H1 (cell line): ENCODE results near the gene GSTM3. TPM values are rescaled to one million over a fixed set of nuclear protein-coding genes. Genes with fewer than 3 reads are reported as not detected.
"Not testable (repeated sequence)": the region's sequence is repeated elsewhere in the genome, so short reads cannot be mapped to it uniquely, and the experiment has no call there.

Experiments used
- CTCF ChIA-PET: fragments of 300-600 bp; sonication (Branson Sonifier 250); formaldehyde crosslinking; loops from one replicate; lab custom pipeline; 2021; ENCODE audit not compliant: partially characterized antibody; lab: Charles Lee
- POLR2A ChIA-PET: fragments of 300-600 bp; sonication (Branson Sonifier 250); formaldehyde crosslinking; loops from one replicate; lab custom pipeline; 2021; ENCODE audit warnings: inconsistent platforms; ENCODE audit not compliant: partially characterized antibody; lab: Charles Lee
- DNase-seq, 2 experiments: peaks; one replicate each; pipeline versions ENCODE4 v3.0.0 to v3.0.0-alpha.2; 2010 to 2022; ENCODE audit warnings: low spot score in 2 of 2, low read depth in 1 of 2, mixed read lengths in 1 of 2
- FAIRE-seq: peaks from 2 replicates; lab custom pipeline; 2011; peaks lifted over from hg19 to GRCh38; lab: Jason Lieb, UNC
- H2AFZ ChIP-seq: 2 replicates; pipeline ENCODE4 v1.8.1; 2012; ENCODE audit warnings: low read length, inconsistent platforms
- H2AK5ac ChIP-seq: 2 replicates; pipeline ENCODE4 v1.6.1; 2013; ENCODE audit warnings: low read depth, low read length
- H2BK120ac ChIP-seq: replicated peaks from 2 replicates; pipeline ENCODE3; 2013; ENCODE audit warnings: low read depth, low read length, inconsistent platforms
- H2BK12ac ChIP-seq: 2 replicates; pipeline ENCODE4 v1.6.1; 2013; ENCODE audit warnings: low read depth, low read length
- H2BK15ac ChIP-seq: 2 replicates; pipeline ENCODE4 v1.6.1; 2013; ENCODE audit warnings: low read length
- H2BK20ac ChIP-seq: 2 replicates; pipeline ENCODE4 v1.6.1; 2013; ENCODE audit warnings: low read length
- H2BK5ac ChIP-seq: 2 replicates; pipeline ENCODE4 v1.6.1; 2013; ENCODE audit warnings: low read depth, low read length
- H3K14ac ChIP-seq: 2 replicates; pipeline ENCODE4 v1.6.1; 2013; ENCODE audit warnings: inconsistent platforms; ENCODE audit not compliant: insufficient read length
- H3K18ac ChIP-seq: 2 replicates; pipeline ENCODE4 v1.6.1; 2013; ENCODE audit warnings: low read length; ENCODE audit errors: extremely low read depth
- H3K23ac ChIP-seq: 2 replicates; pipeline ENCODE4 v1.6.1; 2013; ENCODE audit warnings: inconsistent platforms; ENCODE audit not compliant: insufficient read length
- H3K23me2 ChIP-seq: 2 replicates; pipeline ENCODE4 v1.6.1; 2013; ENCODE audit warnings: low read depth, low read length
- H3K27ac ChIP-seq: 2 replicates; pipeline ENCODE4 v1.6.1; 2011; ENCODE audit warnings: low read depth, low read length, inconsistent platforms
- H3K27me3 ChIP-seq, 4 experiments: replicated peaks in 1 of 4; 1 replicate in 1 of 4; 2 replicates in 3 of 4; pipeline versions ENCODE4 v1.6.1 to v1.8.1; 2011 to 2013; ENCODE audit warnings: low read length in 3 of 4, mild to moderate bottlenecking in 3 of 4, inconsistent platforms in 2 of 4, mixed read lengths in 2 of 4, moderate library complexity in 1 of 4; ENCODE audit not compliant: control insufficient read depth in 3 of 4, insufficient read depth in 3 of 4; ENCODE audit errors: extremely low read depth in 1 of 4
- H3K36me3 ChIP-seq, 4 experiments: 2 replicates each; pipeline versions ENCODE4 v1.6.1 to v1.8.1; 2011 to 2013; ENCODE audit warnings: mild to moderate bottlenecking in 4 of 4, low read length in 3 of 4, moderate library complexity in 2 of 4, control low read depth in 1 of 4, inconsistent platforms in 1 of 4; ENCODE audit not compliant: insufficient read depth in 4 of 4, control insufficient read depth in 2 of 4
- H3K4ac ChIP-seq: replicated peaks from 2 replicates; pipeline ENCODE3; 2013; ENCODE audit warnings: low read length, low read depth, mixed read lengths, inconsistent platforms; ENCODE audit not compliant: insufficient read length
- H3K4me1 ChIP-seq, 4 experiments: replicated peaks in 1 of 4; 1 replicate in 1 of 4; 2 replicates in 3 of 4; pipeline versions ENCODE4 v1.6.1 to v1.8.1; 2011 to 2013; ENCODE audit warnings: low read length in 3 of 4, inconsistent platforms in 2 of 4, mixed read lengths in 1 of 4; ENCODE audit not compliant: insufficient read depth in 4 of 4, control insufficient read depth in 3 of 4
- H3K4me2 ChIP-seq, 2 experiments: 2 replicates each; pipeline versions ENCODE4 v1.6.1 to v1.8.1; 2011 to 2013; ENCODE audit warnings: low read depth in 2 of 2, low read length in 2 of 2, control low read depth in 1 of 2, inconsistent platforms in 1 of 2, mild to moderate bottlenecking in 1 of 2; ENCODE audit not compliant: insufficient read depth in 1 of 2
- H3K4me3 ChIP-seq, 4 experiments: fragments of 200-600, 300-600 bp in 1 of 4; sonication (generic), shearing (Covaris generic), sonication (Bioruptor Twin) in 1 of 4; 2 replicates each; pipeline versions ENCODE4 v1.5.1 to v1.8.1; 2011 to 2016; ENCODE audit warnings: low read length in 4 of 4, low read depth in 3 of 4, control low read depth in 2 of 4, inconsistent platforms in 2 of 4, mild to moderate bottlenecking in 2 of 4, mixed read lengths in 1 of 4, moderate library complexity in 1 of 4; ENCODE audit not compliant: insufficient read depth in 2 of 4; ENCODE audit errors: extremely low read depth in 1 of 4
- H3K56ac ChIP-seq: replicated peaks from 2 replicates; pipeline ENCODE3; 2013; ENCODE audit warnings: low read depth, mild to moderate bottlenecking, mixed read lengths, low read length, inconsistent platforms; ENCODE audit not compliant: insufficient read length
- H3K79me1 ChIP-seq: 2 replicates; pipeline ENCODE4 v1.6.1; 2013; ENCODE audit warnings: low read depth, low read length, control low read depth
- H3K79me2 ChIP-seq, 2 experiments: 2 replicates each; pipeline versions ENCODE4 v1.6.1 to v1.8.1; 2012 to 2013; ENCODE audit warnings: low read length in 2 of 2, mild to moderate bottlenecking in 2 of 2, inconsistent platforms in 1 of 2; ENCODE audit not compliant: insufficient read depth in 2 of 2, control insufficient read depth in 1 of 2
- H3K9ac ChIP-seq, 4 experiments: replicated peaks in 1 of 4; 1 replicate in 1 of 4; 2 replicates in 3 of 4; pipeline versions ENCODE4 v1.6.1 to v1.8.1; 2011 to 2013; ENCODE audit warnings: low read depth in 3 of 4, low read length in 3 of 4, control low read depth in 2 of 4, mild to moderate bottlenecking in 2 of 4, moderate library complexity in 2 of 4, inconsistent platforms in 1 of 4; ENCODE audit errors: extremely low read depth in 1 of 4
- H3K9me3 ChIP-seq, 2 experiments: 2 replicates each; pipeline versions ENCODE4 v1.6.1 to v1.8.1; 2012 to 2013; ENCODE audit warnings: mild to moderate bottlenecking in 2 of 2, moderate library complexity in 2 of 2, control low read depth in 1 of 2, inconsistent platforms in 1 of 2, low read depth in 1 of 2, low read length in 1 of 2, mixed read lengths in 1 of 2; ENCODE audit not compliant: insufficient read depth in 2 of 2
- H4K20me1 ChIP-seq, 2 experiments: replicated peaks in 1 of 2; 2 replicates each; pipeline versions ENCODE3 to v1.8.1; 2011 to 2013; ENCODE audit warnings: inconsistent platforms in 2 of 2, low read length in 2 of 2, mild to moderate bottlenecking in 1 of 2; ENCODE audit not compliant: insufficient read depth in 2 of 2, control insufficient read depth in 1 of 2
- H4K5ac ChIP-seq: 2 replicates; pipeline ENCODE4 v1.6.1; 2013; ENCODE audit warnings: low read length, low read depth, mixed read lengths, inconsistent platforms; ENCODE audit not compliant: insufficient read length
- H4K8ac ChIP-seq: 2 replicates; pipeline ENCODE4 v1.8.0; 2013; ENCODE audit warnings: mild to moderate bottlenecking, moderate library complexity, low read length, inconsistent platforms; ENCODE audit not compliant: insufficient read depth; ENCODE audit errors: extremely low read depth
- H4K91ac ChIP-seq: replicated peaks from 2 replicates; pipeline ENCODE3; 2013; ENCODE audit warnings: low read length, mixed read lengths, inconsistent platforms; ENCODE audit not compliant: insufficient read length
- WGBS, 2 experiments: shearing (Covaris generic) in 1 of 2; methylation state at CpG; one replicate each; pipeline versions ENCODE4 v1.1.6 to v1.1.7; 2013 to 2015; ENCODE audit warnings: low lambda C conversion rate in 2 of 2, mixed read lengths in 2 of 2, inconsistent platforms in 1 of 2, low coverage in 1 of 2, missing lambda C conversion rate in 1 of 2; ENCODE audit not compliant: insufficient replicate concordance in 2 of 2, insufficient coverage in 1 of 2, insufficient read length in 1 of 2; ENCODE audit errors: extremely low coverage in 1 of 2, missing lambda C conversion rate in 1 of 2; 5-methylcytosine and 5-hydroxymethylcytosine counted together
- polyA plus RNA-seq, 7 experiments: library from polyadenylated mRNA; depleted of rRNA in 3 of 7; stranded (reverse) in 5 of 7; unstranded in 2 of 7; fragments of >200 nt in 5 of 7; fragments of 200-250 nt in 2 of 7; gene quantifications; 1 replicate in 5 of 7; 2 replicates in 1 of 7; 4 replicates in 1 of 7; pipeline versions ENCODE4 v1.2.1 to v1.2.3, GENCODE V29; 2011 to 2013; ENCODE audit warnings: missing spikeins in 2 of 7, mixed read lengths in 2 of 7
- total RNA-seq: library from RNA; stranded (reverse); fragmentation: NEBNext Ultra II Directional; extraction: Animal tissue kit (Norgen Biotek cat#: 25700); gene quantifications from 2 replicates; pipeline ENCODE4 v1.2.1, GENCODE V29; 2021

The GSTM3 gene
- total and polyA plus RNA-seq, 2 of the 8 experiments (the other 6 are each of a cell fraction or from before 2014, with no cell fraction given) = 2.2 to 5.1 TPM

DNA sequence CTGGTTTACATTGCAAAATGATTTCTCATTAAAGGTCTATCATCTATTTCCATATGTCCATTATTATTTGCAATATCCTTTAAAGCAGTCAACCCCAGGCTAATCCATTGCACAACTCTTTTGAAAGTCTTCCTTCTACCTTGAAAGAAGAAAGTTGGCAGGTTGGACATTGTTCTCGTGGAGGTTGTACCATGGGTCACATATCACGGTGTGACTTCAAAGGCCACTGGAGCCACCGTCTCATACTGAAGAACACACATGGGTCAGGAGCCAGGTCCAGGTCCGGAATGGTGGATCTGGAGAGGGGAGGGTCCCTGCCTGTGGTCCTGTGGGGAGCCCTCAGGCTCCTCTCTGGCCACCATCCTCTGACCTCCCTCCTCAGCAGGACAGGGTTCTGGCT, 54.9 kb downstream of the GSTM3 start:
- H2AK5ac ChIP-seq, H3K27me3 ChIP-seq, H2BK20ac ChIP-seq, H2BK120ac ChIP-seq, H2BK15ac ChIP-seq, H3K36me3 ChIP-seq, H4K91ac ChIP-seq, H3K9me3 ChIP-seq, H2AFZ ChIP-seq, H3K4me2 ChIP-seq, H3K23me2 ChIP-seq, H3K18ac ChIP-seq, H3K4me1 ChIP-seq, H3K14ac ChIP-seq, H3K56ac ChIP-seq, H2BK5ac ChIP-seq, H4K20me1 ChIP-seq, H3K23ac ChIP-seq, H3K4me3 ChIP-seq, H3K27ac ChIP-seq, H4K8ac ChIP-seq, POLR2A ChIA-PET, H4K5ac ChIP-seq, H2BK12ac ChIP-seq, FAIRE-seq, H3K79me2 ChIP-seq, H3K4ac ChIP-seq, DNase-seq, H3K9ac ChIP-seq, H3K79me1 ChIP-seq, CTCF ChIA-PET: not testable (repeated sequence)
- WGBS, 2 experiments = 91% methylated on average over 4 of the region's 4 CpGs; no CpG with 5 or more reads in 1 of the 2 experiments

DNA sequence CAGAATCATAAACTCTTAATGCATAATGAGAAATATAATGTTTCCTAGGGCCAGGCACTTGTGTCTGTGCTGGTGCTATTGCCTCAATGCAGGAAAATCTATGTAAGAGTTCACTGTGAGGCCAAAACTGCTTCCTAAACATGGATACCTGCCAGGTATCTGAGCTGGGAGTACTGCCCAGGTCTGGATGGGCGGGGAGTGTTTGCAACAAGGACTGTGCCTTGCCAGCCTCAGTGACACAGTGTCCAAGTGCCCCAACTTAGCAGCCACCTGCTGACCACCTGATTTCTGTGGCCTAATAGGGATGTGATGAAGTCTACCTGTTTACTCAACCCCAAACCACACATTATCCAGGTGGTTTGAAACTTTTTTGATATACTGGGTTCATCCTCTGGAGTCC, 55.4 kb downstream of the GSTM3 start:
- H3K9me3 ChIP-seq, H3K79me1 ChIP-seq, H2BK120ac ChIP-seq, H4K8ac ChIP-seq, H2BK12ac ChIP-seq, DNase-seq, H3K14ac ChIP-seq, CTCF ChIA-PET, H3K27me3 ChIP-seq, H3K4ac ChIP-seq, H2AK5ac ChIP-seq, H2BK20ac ChIP-seq, H3K56ac ChIP-seq, H3K18ac ChIP-seq, H3K23ac ChIP-seq, H2BK15ac ChIP-seq, H3K79me2 ChIP-seq, H3K36me3 ChIP-seq, H4K5ac ChIP-seq, H3K9ac ChIP-seq, POLR2A ChIA-PET, H3K4me3 ChIP-seq, H2BK5ac ChIP-seq, H3K4me1 ChIP-seq, H2AFZ ChIP-seq, H3K4me2 ChIP-seq, H3K27ac ChIP-seq, H3K23me2 ChIP-seq, FAIRE-seq, H4K20me1 ChIP-seq, H4K91ac ChIP-seq: not testable (repeated sequence)
- 90% methylated on average over 1 of the region's 1 CpG; no CpG with 5 or more reads in 1 of the 2 experiments for WGBS, 2 experiments
